HG03039 (cell line): ENCODE measurements around the gene RBP3.
"Not testable (repeated sequence)": the region's sequence is repeated elsewhere in the genome, so short reads cannot be mapped to it uniquely, and the experiment has no call there.

Source experiments
- ATAC-seq: cut with Tn5 transposase; IDR thresholded peaks from one replicate; pipeline ENCODE4 v1.9.1; 2021; ENCODE audit warnings: mild to moderate bottlenecking, moderate library complexity; ENCODE audit not compliant: unreplicated experiment

RBP3 gene

GRCh38 chr10:47370878-47371277, 22.7 kb downstream of the RBP3 start:
- no peak for ATAC-seq

- no peak for ATAC-seq
Measured at GRCh38 chr10:47371629-47372485, 23.7 kb downstream of the RBP3 start.

- ATAC-seq = no peak
Measured at GRCh38 chr10:47372726-47373125, 24.6 kb downstream of the RBP3 start.

- ATAC-seq = no peak
Measured at GRCh38 chr10:47374611-47375536, 26.7 kb downstream of the RBP3 start.

- no peak for ATAC-seq
Measured at GRCh38 chr10:47376522-47377220, 28.5 kb downstream of the RBP3 start.

DNA sequence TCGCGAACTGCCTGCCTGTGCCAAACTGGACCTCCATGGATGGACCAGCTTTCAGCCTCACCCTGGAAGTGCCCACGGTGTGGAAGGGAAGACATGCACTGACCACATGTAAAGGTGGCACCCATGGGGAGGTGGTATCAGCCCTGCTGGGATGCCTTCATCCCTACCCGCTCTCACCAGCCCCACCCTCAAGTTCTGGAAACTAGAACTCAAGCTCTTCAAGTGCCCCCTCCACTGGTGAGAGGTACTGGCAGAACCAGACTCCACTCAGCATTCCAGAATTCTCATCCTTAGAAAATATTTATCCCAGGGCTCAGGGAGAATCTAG, 30.0 kb downstream of the RBP3 start:
- ATAC-seq = no peak

GRCh38 chr10:47378606-47379444, 30.7 kb downstream of the RBP3 start:
- no peak for ATAC-seq

DNA sequence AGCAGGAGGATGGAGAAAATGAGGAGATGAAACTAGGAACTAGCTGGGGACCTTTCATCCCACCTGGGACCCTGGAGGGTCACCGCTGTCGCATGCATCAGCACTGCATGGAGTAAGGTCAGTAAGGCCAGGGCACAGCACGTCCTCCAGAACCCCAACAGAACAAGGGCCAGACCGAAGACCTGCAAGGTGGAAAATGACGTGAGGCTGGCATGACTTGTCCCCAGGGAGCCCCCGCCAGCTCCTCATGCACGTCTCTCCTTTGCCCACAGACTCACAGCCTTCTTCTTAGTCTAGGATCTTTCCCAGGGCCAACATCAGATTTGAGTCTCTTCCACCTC, 31.3 kb downstream of the RBP3 start:
- no peak for ATAC-seq

DNA sequence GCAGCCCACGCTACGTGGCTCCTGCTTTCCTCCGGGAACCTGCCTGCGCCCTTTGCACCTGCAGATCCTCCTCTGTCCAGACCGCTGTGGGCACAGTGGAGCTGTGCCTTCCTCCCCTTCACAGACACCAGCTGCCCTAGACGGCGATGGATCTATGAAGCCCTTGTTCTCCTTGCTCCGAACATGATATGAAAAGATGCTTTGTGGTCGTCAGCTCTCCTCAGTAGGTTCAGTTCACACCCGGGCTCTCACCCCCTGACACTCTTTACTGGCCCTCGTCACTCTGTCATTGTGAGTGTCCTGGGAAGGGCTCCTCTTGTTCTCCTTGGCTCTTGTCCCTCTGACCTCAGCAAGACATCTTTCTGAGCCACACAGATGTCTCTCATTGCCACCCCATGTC, 31.7 kb downstream of the RBP3 start:
- no peak for ATAC-seq

DNA sequence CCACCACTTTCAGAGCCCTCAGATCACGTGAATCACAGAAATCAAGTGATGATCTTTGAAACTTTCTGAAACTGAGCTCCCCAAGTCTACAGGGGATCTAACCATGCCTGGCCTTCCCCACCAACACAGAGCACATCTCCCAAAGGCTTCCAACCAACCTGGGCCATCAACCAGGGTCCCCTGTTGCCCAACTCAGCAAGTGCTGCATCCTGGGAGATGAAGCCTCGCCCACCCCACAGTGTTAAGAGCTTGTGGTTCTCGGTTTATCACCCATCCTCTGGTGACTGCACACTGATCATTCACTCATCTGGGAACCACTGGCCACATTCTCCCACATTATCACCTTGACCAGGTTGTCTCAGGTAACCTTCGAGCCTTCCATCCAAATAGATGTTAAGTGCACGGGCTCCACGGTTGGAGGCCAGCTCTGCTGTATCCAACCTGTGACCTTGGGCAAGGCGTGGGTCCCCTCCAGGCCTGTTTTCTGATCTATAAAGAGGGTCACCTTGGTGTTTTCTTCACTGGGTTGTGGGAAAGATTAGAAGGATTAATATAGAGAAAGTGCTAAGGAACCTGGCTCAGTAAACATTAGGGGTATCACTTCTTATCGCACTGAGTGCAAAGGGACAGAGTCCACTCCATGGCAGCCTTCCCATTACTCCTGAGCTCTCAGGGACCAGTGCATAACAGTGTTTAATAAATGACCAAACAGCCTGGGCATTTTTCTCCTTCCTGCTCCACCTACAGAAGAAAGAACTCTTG, 32.4 kb downstream of the RBP3 start:
- no peak for ATAC-seq

DNA sequence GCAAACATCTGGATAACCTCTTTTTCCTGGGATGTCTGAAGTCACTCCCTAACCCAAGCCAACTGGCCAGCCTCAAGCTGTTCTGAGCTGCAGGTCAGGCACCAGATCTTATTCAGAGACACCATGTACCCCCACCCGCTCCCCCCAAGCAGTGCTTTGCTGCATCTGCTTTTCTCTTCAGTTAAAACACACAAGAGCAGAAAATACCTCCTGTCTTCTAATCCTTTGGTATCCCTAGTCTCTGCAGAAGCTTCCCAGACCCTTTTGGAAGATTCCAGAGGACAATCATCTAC, 32.9 kb downstream of the RBP3 start:
- ATAC-seq = no peak

DNA sequence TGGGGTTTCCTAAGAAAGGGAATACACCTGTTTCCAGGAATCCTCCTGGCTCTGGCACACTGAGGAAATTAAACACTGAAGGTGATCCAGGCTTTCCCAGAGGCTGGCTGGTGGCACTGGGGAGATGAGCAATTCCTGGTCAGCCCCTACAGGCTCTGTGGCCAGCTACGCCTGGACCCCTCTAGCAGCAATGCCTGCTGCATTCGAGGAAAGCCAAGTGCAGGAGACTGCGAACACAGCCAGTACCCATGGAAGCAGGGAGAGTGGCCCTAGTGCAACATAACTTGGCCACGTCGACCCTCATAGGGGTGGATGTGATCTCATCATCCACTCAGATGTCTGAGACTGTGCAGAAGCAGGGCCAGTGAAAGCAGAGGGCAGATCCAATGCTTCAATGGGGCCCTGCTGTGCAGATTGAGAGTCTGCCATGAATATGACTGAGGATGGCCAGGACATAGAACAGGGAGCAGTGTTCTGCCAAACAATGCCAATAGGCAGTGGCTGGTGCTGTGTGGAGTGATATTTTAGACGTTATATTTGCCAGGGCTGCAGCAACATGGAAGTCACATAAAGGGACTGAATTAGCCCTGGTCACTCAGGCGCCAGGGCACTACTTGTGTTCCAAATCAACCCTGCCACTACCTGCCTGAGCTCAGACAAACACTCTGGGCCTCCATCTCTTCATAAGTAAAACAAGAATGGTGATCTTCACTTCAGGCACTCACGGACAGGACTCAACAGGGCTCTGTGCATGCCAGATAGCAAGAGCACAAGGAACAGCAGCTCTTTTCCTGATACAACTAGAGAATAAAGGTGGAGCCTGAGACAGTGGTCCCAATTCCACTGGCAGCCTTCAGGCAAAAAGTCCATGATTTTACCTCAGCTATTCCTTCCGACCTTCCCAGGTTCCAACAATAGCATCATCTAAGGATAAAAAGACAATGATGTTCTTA, 33.5 kb downstream of the RBP3 start:
- no peak for ATAC-seq

DNA sequence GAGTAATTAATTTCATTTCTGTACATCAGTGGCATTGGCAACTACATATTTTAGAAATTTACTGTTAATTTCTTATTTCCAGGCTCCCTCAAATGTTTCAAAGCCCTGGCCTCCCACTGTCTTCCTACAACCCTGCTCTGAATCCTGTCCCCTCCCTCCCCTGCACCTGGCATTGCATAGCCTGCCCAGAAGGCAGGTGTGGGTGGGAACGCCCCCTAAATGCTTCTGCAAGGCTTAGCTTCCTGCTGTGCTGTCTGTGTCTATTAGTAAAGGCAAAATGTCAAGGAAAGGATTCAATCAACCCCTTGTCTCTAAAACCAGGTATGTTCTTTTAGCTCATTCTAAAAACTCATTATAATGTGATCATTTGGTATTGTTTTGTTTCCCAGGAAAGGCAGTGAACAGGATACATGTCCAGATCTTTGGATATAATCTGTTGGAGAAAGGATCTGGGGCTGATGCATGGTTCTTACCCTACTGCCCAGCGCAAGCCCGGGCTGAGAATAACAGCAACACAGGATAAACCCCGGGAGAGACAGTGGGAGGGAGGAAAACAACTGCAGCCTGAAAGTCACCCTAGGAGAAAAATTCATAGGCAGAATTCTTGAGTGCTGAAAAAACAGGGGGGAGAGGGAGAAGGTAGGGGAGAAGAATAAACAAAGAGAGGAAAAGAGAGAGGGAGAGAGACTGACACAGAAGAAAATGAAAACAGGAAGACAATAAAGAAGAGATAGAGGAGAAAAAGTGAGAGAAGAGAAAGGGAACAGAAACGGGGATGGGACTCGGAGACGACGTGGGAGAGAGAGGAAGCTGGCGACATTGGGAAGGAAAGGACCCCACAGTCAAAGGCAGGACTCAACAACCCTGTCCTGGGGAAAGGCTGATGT, 35.3 kb downstream of the RBP3 start:
- ATAC-seq = no peak

- ATAC-seq = peak; percentile 88
Measured at GRCh38 chr10:47384148-47384921, 36.2 kb downstream of the RBP3 start, which contains the start of gene ZNF488. Gene ZNF488 (minus strand): TSS chr10:47384293. CDS start chr10:47368829, 15,464 bp downstream.

GRCh38 chr10:47386104-47386503, 37.9 kb downstream of the RBP3 start:
- ATAC-seq = not testable (repeated sequence)

- no peak for ATAC-seq
Measured at GRCh38 chr10:47388879-47389278, 40.7 kb downstream of the RBP3 start.

DNA sequence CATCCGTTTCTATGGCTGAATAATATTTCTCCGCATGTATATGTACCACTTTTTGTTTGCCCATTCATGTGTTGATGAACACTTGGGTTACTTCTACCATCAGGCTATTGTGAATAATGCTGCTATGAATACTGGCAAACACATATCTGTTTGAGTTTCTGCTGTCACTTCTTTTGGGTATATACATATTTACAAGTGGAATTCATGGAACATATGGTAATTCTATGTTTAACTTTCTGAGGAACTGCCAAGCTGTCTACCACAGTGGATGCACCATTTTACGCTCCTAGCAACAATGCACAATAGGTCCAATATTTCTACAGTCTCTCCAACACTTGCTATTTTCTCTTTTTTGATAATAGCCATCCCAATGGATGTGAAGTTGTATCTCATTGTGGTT, 41.5 kb downstream of the RBP3 start:
- no peak for ATAC-seq
